K562 (cell line): ENCODE data around the gene ENDOD1.

ENCODE experiments used
- CHD7 ChIP-seq: fragments of 200-600 bp; sonication (generic); IDR thresholded peaks from one replicate; pipeline ENCODE4 v1.6.1; 2012; ENCODE audit warnings: mild to moderate bottlenecking, low read depth, low read length, inconsistent platforms
- CTCF ChIP-seq, 3 experiments: IDR thresholded peaks in 2 of 3; conservative IDR thresholded peaks in 1 of 3; 2 replicates each; pipeline ENCODE4 v1.5.1; 2011 to 2012; ENCODE audit warnings: low read length in 3 of 3, mild to moderate bottlenecking in 3 of 3, control low read depth in 2 of 3, improper control_type of control experiment in 1 of 3, inconsistent platforms in 1 of 3, low read depth in 1 of 3, mixed read lengths in 1 of 3, moderate library complexity in 1 of 3; ENCODE audit not compliant: insufficient read depth in 2 of 3
- ELF1 ChIP-seq: fragments of 200-800 bp; sonication (Bioruptor generic); IDR thresholded peaks from 2 replicates; pipeline ENCODE4 v1.6.1; 2016; ENCODE audit warnings: missing genetic modification characterization, missing compliant biosample characterization
- FOXA1 ChIP-seq: fragments of 450-650 bp; IDR thresholded peaks from 2 replicates; pipeline ENCODE4 v1.6.1; 2016; ENCODE audit warnings: mild to moderate bottlenecking, borderline replicate concordance
- KDM1A ChIP-seq, 2 experiments: fragments of 450-650 bp; IDR thresholded peaks; 2 replicates each; pipeline ENCODE4 v1.6.1; 2016; ENCODE audit warnings: mild to moderate bottlenecking in 2 of 2
- NRF1 ChIP-seq, 2 experiments: fragments of 450-650 bp; IDR thresholded peaks in 1 of 2; conservative IDR thresholded peaks in 1 of 2; 2 replicates each; pipeline ENCODE4 v1.6.1; 2014; ENCODE audit warnings: mild to moderate bottlenecking in 2 of 2
- POLR2A ChIP-seq: fragments of 450-650 bp; conservative IDR thresholded peaks from 2 replicates; pipeline ENCODE4 v1.6.1; 2016
- RAD21 ChIP-seq, 2 experiments: fragments of 250-450 bp in 1 of 2; fragments of 450-650 bp in 1 of 2; sonication (Bioruptor Pico) in 1 of 2; formaldehyde crosslinking in 1 of 2; IDR thresholded peaks in 1 of 2; conservative IDR thresholded peaks in 1 of 2; 2 replicates each; pipeline versions ENCODE4 v1.4.0 to v1.8.0; 2020 to 2022; ENCODE audit warnings: mild to moderate bottlenecking in 2 of 2, moderate library complexity in 1 of 2
- SPI1 ChIP-seq: IDR thresholded peaks from 2 replicates; pipeline ENCODE4 v1.6.1; 2011; ENCODE audit warnings: low read depth, low read length, control low read depth, borderline replicate concordance
- STAT5B ChIP-seq: fragments of 250-450 bp; sonication (Bioruptor Pico); IDR thresholded peaks from 2 replicates; pipeline ENCODE4 v1.8.0; 2021; ENCODE audit warnings: mild to moderate bottlenecking, inconsistent platforms

GRCh38 chr11:95098826-95099225, 9.2 kb downstream of the ENDOD1 start:
- TF ChIP-seq FOXA1 (no peak), POLR2A (no peak), KDM1A (IDR thresholded peaks at IDR 0.05) (no peak), CHD7 (no peak), ELF1 (tag) (no peak), RAD21 (CRISPR knock-in tag; conservative IDR thresholded peaks at IDR 0.05 in 1 of 2, IDR thresholded peaks at IDR 0.05 in 1 of 2) (no peak), CTCF (IDR thresholded peaks at IDR 0.05 in 2 of 3, conservative IDR thresholded peaks at IDR 0.05 in 1 of 3; ENCODE audit: insufficient read depth in 2 of 3, low read depth in 1 of 3, low read length in 3 of 3) (no peak), STAT5B (CRISPR knock-in tag) (no peak), NRF1 (conservative IDR thresholded peaks at IDR 0.05 in 1 of 2, IDR thresholded peaks at IDR 0.05 in 1 of 2) (no peak), SPI1 (no peak)
